ENCODE measurements around the gene ANKRD62. TPM values are rescaled to one million over a fixed set of nuclear protein-coding genes. Genes with fewer than 3 reads are reported as not detected.

The ANKRD62 gene
- not detected for total RNA-seq

DNA sequence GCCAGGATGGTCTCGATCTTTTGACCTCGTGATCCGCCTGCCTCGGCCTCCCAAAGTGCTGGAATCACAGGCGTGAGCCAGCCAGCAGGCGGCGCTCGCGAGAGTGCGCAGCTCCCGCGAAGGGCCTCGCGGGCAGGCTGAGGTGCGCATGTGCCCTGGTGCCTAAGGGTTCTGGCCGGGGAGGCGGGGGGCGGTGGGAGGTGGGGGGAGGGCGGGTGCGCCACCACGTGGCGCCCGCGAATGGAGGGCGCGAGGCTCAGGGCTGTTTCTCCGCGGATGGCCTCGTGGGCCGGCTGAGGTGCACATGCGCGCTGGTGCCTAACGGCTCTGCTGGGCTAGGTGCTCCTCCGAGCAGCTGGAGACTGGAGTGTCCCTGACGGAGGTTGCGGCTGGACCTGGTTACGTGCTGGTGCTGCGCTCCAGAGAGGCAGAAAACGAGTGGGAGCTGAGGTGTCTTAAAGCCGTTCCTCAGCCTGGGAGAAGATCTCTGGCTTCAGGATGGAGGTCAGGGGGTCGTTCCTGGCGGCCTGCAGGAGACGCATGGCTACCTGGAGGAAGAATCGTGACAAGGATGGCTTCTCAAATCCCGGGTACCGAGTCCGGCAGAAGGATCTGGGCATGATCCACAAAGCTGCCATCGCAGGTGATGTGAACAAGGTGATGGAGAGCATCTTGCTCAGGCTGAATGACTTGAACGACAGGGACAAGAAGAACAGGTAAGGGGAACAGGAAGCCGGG lies at the start of gene ANKRD62:
ANKRD62 (plus strand) TSS at position 324 of the 738 bp plus-strand sequence; CDS start at position 499, 175 bp downstream.
- H3K36me3 Mint-ChIP-seq, result no peaks in the 10 kb centered on the region
- DNase-seq, result no peak
- CTCF ChIA-PET, result no interaction called here
- POLR2A ChIA-PET, result no interaction called here
- H3K9me3 Mint-ChIP-seq, result peaks cover 3% of the 10 kb centered on the region
- peaks cover 8% of the 10 kb centered on the region for H3K27me3 Mint-ChIP-seq
- intact Hi-C loops (cut with micrococcal nuclease), result no loop called here
- H3K27ac Mint-ChIP-seq, result no peak within 1 kb of the TSS
- H3K4me3 Mint-ChIP-seq, result no peak within 1 kb of the TSS
- H3K4me1 Mint-ChIP-seq (ENCODE audit: low read depth), result peaks cover 9% of the 10 kb centered on the region

DNA sequence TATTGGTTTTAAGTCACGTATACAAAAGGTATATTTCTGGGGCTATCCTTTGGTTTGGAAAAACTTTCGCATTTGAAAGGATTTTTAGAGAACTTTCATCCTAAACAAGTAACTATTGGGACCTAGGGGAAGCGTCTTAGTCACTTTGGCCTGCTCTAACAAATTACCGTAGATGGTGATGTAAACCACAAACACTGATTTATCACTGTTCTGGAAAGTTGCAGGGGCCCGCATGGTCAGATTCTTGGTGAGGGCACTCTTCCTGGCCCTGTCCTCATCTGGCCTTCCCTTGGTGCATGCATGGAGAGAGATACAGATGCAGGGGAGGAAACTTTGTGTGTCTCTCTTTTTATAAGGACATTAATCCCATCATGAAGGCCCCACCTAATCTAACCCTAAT lies 49.1 kb upstream of the ANKRD62 start:
- CTCF ChIA-PET, result no interaction called here
- POLR2A ChIA-PET, result no interaction called here
- no peak for DNase-seq
- Mint-ChIP-seq H3K4me1 (ENCODE audit: low read depth) (peaks cover 18% of the 10 kb centered on the region), H3K9me3 (no peaks in the 10 kb centered on the region), H3K27me3 (peaks cover 16% of the 10 kb centered on the region), H3K4me3 (no peak overlapping the region), H3K36me3 (no peaks in the 10 kb centered on the region), H3K27ac (no peak overlapping the region)
- intact Hi-C loops (cut with micrococcal nuclease), result loop anchor here (5.0 kb wide), 1 partner anchor 192 kb away; the partner anchor contains the start of gene CHMP1B

DNA sequence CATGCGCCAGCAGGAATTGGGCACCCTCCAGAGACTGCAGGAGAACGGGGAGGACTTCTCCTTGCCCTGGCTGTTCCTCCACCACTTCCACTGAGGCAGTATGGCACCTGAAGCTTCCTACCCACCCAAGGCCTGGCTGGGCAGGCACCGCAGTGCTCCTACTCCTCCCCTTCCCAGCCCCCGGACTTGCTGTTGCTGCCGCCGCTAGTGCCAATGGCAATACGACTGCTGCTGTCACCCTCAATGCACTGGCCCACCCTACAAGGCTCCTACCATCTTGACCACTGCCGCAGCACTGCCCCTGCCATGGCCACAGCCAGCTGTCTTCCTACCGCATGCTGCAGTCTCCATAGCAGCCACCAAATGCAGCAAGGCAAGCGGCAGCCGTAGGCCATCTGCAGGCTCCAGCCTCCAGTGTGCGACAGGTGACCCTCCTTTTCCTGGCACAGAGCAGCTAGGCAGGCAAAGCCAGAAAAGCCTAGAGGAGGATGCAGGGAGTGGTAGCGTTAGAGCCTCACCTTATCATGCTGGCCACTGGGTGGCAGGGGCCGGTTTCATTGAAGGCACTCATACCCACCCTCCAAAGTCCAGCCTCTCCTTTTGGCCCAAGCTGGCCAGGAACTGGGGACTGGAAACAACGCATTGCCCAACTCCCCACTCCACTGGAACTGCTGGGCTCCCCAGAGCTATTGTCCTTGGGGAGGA lies 47.4 kb upstream of the ANKRD62 start:
- Mint-ChIP-seq H3K27ac (no peak overlapping the region), H3K27me3 (peaks cover 9% of the 10 kb centered on the region), H3K4me3 (no peak overlapping the region), H3K9me3 (no peaks in the 10 kb centered on the region), H3K4me1 (ENCODE audit: low read depth) (peaks cover 18% of the 10 kb centered on the region), H3K36me3 (no peaks in the 10 kb centered on the region)
- DNase-seq, result no peak
- intact Hi-C loops (cut with micrococcal nuclease), result no loop called here
- ChIA-PET POLR2A (no interaction called here), CTCF (interaction anchor here (0.9 kb wide), 1 partner anchor 190 kb away, joined by 4 read pairs; no protein-coding TSS in a partner anchor)

DNA sequence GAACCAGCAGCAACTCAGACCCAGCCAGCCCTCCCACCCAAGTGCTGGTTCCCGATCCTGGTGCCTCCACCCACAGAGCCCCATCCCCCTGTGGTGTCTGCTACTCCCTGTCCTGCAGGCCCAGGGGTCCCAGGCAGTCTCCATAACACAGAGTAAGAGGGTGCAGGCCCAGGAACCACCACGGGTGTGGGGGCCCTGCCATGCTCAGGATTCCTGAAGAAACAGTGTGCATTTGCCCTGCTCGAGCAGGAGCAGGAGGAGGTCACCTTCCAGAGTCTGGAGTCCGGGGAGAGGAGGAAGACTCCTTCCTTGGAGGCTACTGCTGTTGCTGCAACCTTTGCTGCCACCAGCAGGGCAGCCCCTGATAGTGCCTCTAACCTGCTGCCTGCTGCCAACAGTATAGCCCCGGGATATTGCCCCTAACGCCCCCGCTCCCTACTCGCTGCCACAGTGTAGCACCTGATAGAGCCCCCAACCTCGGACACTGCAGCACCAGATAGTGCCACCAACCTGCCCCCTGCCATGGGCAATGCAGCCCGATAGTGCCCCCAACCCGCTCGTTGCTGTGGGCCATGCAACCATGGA lies 46.8 kb upstream of the ANKRD62 start:
- peaks cover 9% of the 10 kb centered on the region for H3K27me3 Mint-ChIP-seq
- no peak for DNase-seq
- H3K9me3 Mint-ChIP-seq, result no peaks in the 10 kb centered on the region
- ChIA-PET POLR2A (no interaction called here), CTCF (no interaction called here)
- no peak overlapping the region for H3K27ac Mint-ChIP-seq
- no peaks in the 10 kb centered on the region for H3K36me3 Mint-ChIP-seq
- intact Hi-C loops (cut with micrococcal nuclease), result no loop called here
- H3K4me3 Mint-ChIP-seq, result no peak overlapping the region
- peaks cover 11% of the 10 kb centered on the region for H3K4me1 Mint-ChIP-seq (ENCODE audit: low read depth)

DNA sequence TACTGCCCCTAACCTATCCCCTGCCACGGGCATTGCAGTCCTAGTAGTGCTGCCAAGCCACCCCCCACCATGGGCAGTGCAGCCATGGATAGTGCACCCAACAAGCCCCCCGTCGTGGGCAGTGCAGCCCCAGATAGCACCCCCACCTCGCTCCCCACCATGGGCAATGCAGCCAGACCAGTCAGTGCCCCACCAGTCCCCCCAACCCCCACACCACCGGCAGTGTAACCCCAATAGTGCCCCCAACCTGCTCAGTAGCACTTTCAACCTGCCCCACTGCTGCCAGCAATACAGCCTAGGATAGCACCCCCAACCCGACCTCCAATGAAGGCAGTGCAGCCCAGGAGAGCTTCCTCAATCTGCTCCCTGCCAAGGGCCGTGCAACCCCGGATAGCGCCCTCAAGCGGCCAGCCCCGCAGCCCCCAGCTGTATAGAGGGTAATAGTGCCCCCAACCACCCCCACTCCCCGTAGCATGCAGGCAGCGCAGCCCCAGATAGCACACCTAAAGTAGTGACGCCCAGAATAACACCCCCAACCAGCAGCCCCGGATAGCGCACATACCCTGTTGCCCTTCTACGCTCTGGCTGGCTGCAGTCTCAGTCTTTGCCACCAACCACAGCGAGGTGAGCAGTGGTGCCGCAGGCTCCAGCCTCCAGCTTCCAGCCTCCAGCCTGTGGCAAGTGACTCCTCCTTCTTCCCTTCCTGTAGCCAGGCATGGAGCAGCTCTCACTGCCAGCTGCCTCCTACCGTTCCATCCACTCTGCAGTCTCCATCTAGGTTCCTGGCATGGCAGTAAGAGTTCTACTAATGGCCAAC lies 45.4 kb upstream of the ANKRD62 start:
- Mint-ChIP-seq H3K4me1 (ENCODE audit: low read depth) (peaks cover 6% of the 10 kb centered on the region), H3K27me3 (peaks cover 5% of the 10 kb centered on the region), H3K36me3 (no peaks in the 10 kb centered on the region), H3K4me3 (no peak overlapping the region), H3K9me3 (no peaks in the 10 kb centered on the region), H3K27ac (no peak overlapping the region)
- DNase-seq, result no peak
- intact Hi-C loops (cut with micrococcal nuclease), result no loop called here
- CTCF ChIA-PET, result interaction anchor here (1.2 to 2.8 kb wide), 3 partner anchors 9 to 52 kb away, joined by 3 to 10 read pairs (median 4); no protein-coding TSS in a partner anchor
- POLR2A ChIA-PET, result no interaction called here

DNA sequence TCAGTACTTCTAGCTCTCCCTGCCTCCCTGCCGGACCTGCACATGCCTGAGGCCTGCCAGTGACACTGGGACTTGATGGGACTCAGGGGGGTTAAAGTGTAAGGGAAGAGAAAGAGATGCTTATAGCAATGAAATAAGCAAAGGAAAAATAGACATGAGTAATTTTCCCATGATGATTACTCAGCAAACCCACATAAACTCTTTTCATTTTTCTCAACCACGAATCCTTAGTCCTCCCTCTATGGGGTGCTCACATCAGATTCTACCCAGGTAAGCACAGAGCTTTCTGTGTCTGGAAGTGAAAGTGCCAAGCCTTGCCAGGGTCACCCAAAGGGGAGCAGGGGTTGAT lies 44.8 kb upstream of the ANKRD62 start:
- intact Hi-C loops (cut with micrococcal nuclease), result loop anchor here (1.0 kb wide), 1 partner anchor 8 kb away; no protein-coding TSS in a partner anchor
- POLR2A ChIA-PET, result no interaction called here
- Mint-ChIP-seq H3K27me3 (peaks cover 2% of the 10 kb centered on the region), H3K27ac (no peak overlapping the region), H3K9me3 (no peaks in the 10 kb centered on the region), H3K4me3 (no peak overlapping the region), H3K36me3 (no peaks in the 10 kb centered on the region), H3K4me1 (ENCODE audit: low read depth) (peaks cover 6% of the 10 kb centered on the region)
- CTCF ChIA-PET, result interaction anchor here (1.2 to 2.8 kb wide), 3 partner anchors 9 to 53 kb away, joined by 3 to 10 read pairs (median 4); no protein-coding TSS in a partner anchor
- no peak for DNase-seq

DNA sequence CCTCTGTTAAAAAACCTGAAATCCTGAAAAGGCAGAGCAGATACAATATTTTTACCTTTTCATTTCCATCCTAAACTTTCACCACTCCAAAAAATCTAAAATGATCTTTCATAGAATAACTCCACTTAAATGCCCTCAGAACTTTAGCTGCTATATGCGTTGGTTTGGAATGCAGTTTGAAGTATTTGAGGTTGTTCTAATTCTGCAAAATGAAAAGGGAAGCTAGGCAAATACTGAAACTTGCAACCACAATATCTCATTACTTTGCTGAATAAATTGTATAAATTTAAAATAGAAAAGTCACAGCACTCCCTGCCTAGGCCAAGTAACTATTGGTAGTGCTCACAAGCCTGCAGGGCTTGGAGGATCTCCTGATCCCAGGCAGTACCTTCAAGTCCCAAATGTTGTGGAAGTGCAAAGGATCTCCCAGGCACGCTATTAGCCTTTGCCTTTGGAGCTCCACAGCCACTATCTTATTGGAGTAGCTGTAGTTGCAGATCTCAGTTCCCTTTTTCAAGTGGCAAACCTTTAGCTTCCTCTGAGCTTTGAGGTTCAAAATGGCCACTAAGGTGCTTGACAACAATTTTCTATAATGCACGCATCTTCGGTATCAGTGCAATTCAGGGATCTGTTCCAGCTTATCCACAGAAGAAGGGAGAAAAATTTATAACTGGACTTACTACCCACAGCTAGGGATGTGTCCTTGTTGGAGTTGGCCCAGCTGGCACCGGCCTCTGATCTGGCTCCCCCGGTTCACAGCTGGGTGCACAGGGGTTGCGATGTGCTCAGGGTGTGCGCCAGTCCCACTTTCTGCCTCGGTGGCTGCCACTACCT lies 43.4 kb upstream of the ANKRD62 start:
- CTCF ChIA-PET, result interaction anchor here (1.0 to 2.8 kb wide), 2 partner anchors 11 to 113 kb away, joined by 3 to 10 read pairs; no protein-coding TSS in a partner anchor
- POLR2A ChIA-PET, result no interaction called here
- intact Hi-C loops (cut with micrococcal nuclease), result loop anchor here (1.0 kb wide), 1 partner anchor 9 kb away; no protein-coding TSS in a partner anchor
- DNase-seq, result no peak
- Mint-ChIP-seq H3K4me3 (no peak overlapping the region), H3K27ac (no peak overlapping the region), H3K9me3 (no peaks in the 10 kb centered on the region), H3K36me3 (no peaks in the 10 kb centered on the region), H3K4me1 (ENCODE audit: low read depth) (peaks cover 6% of the 10 kb centered on the region), H3K27me3 (peaks cover 2% of the 10 kb centered on the region)

DNA sequence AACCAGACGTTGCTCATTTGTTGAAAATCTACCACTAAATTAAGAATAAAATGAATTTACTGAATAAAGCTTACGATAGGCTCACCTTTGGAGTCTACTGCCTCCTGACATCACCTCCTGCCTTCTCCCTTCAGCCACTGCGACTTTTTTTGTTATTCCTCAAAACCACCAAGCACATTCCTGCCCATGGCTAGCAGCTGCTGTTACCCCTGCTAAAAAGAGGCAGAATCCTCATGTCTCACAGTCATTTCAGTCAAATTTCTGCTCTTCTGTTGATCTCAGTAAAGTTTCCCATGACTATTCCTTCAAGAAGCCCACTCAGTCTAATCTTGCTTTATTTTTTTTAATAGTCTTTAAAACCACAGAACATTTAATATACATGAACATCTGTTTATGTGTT lies 40.8 kb upstream of the ANKRD62 start:
- ChIA-PET CTCF (no interaction called here), POLR2A (no interaction called here)
- peaks cover 6% of the 10 kb centered on the region for H3K4me1 Mint-ChIP-seq (ENCODE audit: low read depth)
- H3K27ac Mint-ChIP-seq, result no peak overlapping the region
- no peaks in the 10 kb centered on the region for H3K36me3 Mint-ChIP-seq
- no peak for DNase-seq
- H3K9me3 Mint-ChIP-seq, result no peaks in the 10 kb centered on the region
- peaks cover 2% of the 10 kb centered on the region for H3K27me3 Mint-ChIP-seq
- intact Hi-C loops (cut with micrococcal nuclease), result no loop called here
- H3K4me3 Mint-ChIP-seq, result no peak overlapping the region

DNA sequence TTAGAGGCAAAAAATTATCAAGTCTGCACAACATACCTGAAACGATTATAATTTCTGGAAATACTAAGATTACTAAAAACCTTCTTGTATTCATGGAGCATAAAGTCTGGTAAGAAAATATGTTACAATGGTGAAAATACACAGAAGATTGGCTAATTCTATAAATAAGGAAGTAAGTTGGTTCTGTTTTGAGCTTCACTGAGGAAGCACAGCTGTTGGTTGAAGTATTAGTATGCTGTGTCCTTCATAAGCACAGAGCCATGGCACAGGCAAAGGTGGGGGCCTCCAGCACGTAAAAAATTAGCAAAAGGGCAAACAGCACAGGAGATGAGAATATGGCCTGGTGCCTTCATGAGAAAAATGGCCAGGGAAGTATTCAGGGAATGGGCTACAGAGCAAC lies 40.4 kb upstream of the ANKRD62 start:
- H3K27ac Mint-ChIP-seq, result no peak overlapping the region
- peaks cover 6% of the 10 kb centered on the region for H3K4me1 Mint-ChIP-seq (ENCODE audit: low read depth)
- DNase-seq, result no peak
- H3K36me3 Mint-ChIP-seq, result no peaks in the 10 kb centered on the region
- ChIA-PET POLR2A (no interaction called here), CTCF (no interaction called here)
- peaks cover 2% of the 10 kb centered on the region for H3K27me3 Mint-ChIP-seq
- intact Hi-C loops (cut with micrococcal nuclease), result no loop called here
- no peaks in the 10 kb centered on the region for H3K9me3 Mint-ChIP-seq
- H3K4me3 Mint-ChIP-seq, result no peak overlapping the region

DNA sequence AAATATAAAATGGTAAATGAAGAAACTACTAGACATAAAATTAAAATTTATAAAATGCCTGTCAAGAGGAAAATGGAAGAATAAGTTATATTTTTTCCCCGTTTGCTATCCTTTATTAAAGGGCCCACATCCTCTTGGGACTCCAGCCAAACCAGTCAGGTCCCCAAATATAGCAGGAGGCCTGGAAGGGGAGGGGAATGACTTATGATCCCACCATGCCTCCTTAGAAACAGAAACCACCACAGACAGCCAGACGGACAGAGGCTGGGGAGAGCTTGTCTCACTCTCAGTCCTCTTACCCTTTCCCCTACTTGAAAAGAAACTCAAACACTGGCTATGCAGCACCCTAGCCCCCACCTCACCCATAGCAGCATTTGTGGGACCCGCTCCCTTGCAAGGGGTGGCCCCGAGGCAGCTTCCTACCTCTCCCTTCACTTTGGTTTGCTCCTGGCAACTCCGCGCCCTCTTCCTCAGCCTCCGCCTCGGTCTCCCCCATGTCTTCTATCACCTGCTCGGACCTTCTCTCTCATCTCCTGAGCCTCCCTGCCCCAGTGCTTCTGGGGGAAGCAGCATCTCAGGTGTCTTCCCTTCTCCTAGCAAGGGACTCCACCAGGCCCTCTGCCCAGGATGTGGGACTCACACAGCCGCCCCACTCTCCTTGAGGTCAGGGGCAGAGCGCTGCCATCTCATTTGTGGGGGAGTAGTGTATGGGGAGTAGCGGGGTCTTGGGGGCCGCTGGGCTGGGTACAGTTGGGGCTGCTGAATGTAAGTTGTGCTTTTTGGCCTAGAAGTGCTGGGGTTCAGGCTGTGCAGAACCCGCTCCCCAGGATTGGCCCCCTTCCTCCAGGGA lies 37.4 kb upstream of the ANKRD62 start:
- POLR2A ChIA-PET, result no interaction called here
- H3K9me3 Mint-ChIP-seq, result no peaks in the 10 kb centered on the region
- no peak overlapping the region for H3K4me3 Mint-ChIP-seq
- intact Hi-C loops (cut with micrococcal nuclease), result no loop called here
- DNase-seq, result no peak
- no peak overlapping the region for H3K27ac Mint-ChIP-seq
- no peaks in the 10 kb centered on the region for H3K4me1 Mint-ChIP-seq (ENCODE audit: low read depth)
- peaks cover 2% of the 10 kb centered on the region for H3K27me3 Mint-ChIP-seq
- H3K36me3 Mint-ChIP-seq, result no peaks in the 10 kb centered on the region
- CTCF ChIA-PET, result interaction anchor here (0.8 kb wide), 1 partner anchor 118 kb away, joined by 3 read pairs; no protein-coding TSS in a partner anchor
